Skeletal muscle satellite cell (primary cell): ENCODE data around the gene ZW10.
"Not testable (repeated sequence)": the region's sequence is repeated elsewhere in the genome, so short reads cannot be mapped to it uniquely, and the experiment has no call there.

Experiments used
- H3K27me3 ChIP-seq: 2 replicates; pipeline ENCODE4 v1.7.0; 2013; ENCODE audit warnings: low read length; ENCODE audit not compliant: control insufficient read depth, insufficient read depth
- H3K36me3 ChIP-seq: 2 replicates; pipeline ENCODE4 v1.7.0; 2013; ENCODE audit warnings: mild to moderate bottlenecking, control low read depth, low read length; ENCODE audit not compliant: insufficient read depth
- H3K4me1 ChIP-seq: 2 replicates; pipeline ENCODE4 v1.7.0; 2013; ENCODE audit warnings: low read length; ENCODE audit not compliant: control insufficient read depth, insufficient read depth
- H3K4me2 ChIP-seq: 2 replicates; pipeline ENCODE4 v1.7.0; 2013; ENCODE audit warnings: mild to moderate bottlenecking, low read length
- H3K4me3 ChIP-seq: 2 replicates; pipeline ENCODE4 v1.7.0; 2013; ENCODE audit warnings: low read length
- H3K9ac ChIP-seq: 2 replicates; pipeline ENCODE4 v1.7.0; 2013; ENCODE audit warnings: mild to moderate bottlenecking, low read depth, low read length, moderate library complexity
- H3K9me3 ChIP-seq: replicated peaks from 2 replicates; pipeline ENCODE4 v1.7.0; 2013; ENCODE audit warnings: mild to moderate bottlenecking, control low read depth, low read length

The ZW10 gene

GRCh38 chr11:113789675-113790320, 16.3 kb upstream of the ZW10 start:
- H3K4me3 ChIP-seq: no peak overlapping the region
- no peaks in the 10 kb centered on the region for H3K4me1 ChIP-seq
- no peaks in the 10 kb centered on the region for H3K9me3 ChIP-seq
- no peaks in the 10 kb centered on the region for H3K36me3 ChIP-seq
- no peak overlapping the region for H3K4me2 ChIP-seq
- peaks cover 6% of the 10 kb centered on the region for H3K27me3 ChIP-seq
- no peak overlapping the region for H3K9ac ChIP-seq

- not testable (repeated sequence) for H3K27me3 ChIP-seq, H3K36me3 ChIP-seq, H3K4me3 ChIP-seq, H3K9ac ChIP-seq, H3K9me3 ChIP-seq, H3K4me1 ChIP-seq, H3K4me2 ChIP-seq
These were observed 15.5 kb upstream of the ZW10 start for GRCh38 chr11:113789016-113789415.

- peaks cover 20% of the 10 kb centered on the region for H3K27me3 ChIP-seq
- H3K9ac ChIP-seq: no peak overlapping the region
- no peaks in the 10 kb centered on the region for H3K9me3 ChIP-seq
- H3K4me1 ChIP-seq: peaks cover 8% of the 10 kb centered on the region
- H3K4me3 ChIP-seq: no peak overlapping the region
- no peaks in the 10 kb centered on the region for H3K36me3 ChIP-seq
- no peak overlapping the region for H3K4me2 ChIP-seq
These were observed 8.6 kb upstream of the ZW10 start for GRCh38 chr11:113782134-113782533.

- Histone ChIP-seq H3K27me3 (peaks cover 20% of the 10 kb centered on the region), H3K4me1 (peaks cover 8% of the 10 kb centered on the region), H3K4me3 (no peak overlapping the region), H3K9me3 (no peaks in the 10 kb centered on the region), H3K4me2 (no peak overlapping the region), H3K9ac (no peak overlapping the region), H3K36me3 (no peaks in the 10 kb centered on the region)
These were observed 8.2 kb upstream of the ZW10 start for GRCh38 chr11:113781682-113782081.

- no peak within 1 kb of the TSS for H3K4me2 ChIP-seq
- H3K9ac ChIP-seq: no peak within 1 kb of the TSS
- peaks cover 30% of the 10 kb centered on the region for H3K27me3 ChIP-seq
- H3K9me3 ChIP-seq: no peaks in the 10 kb centered on the region
- peaks cover 8% of the 10 kb centered on the region for H3K4me1 ChIP-seq
- no peak within 1 kb of the TSS for H3K4me3 ChIP-seq
- H3K36me3 ChIP-seq: no peaks in the 10 kb centered on the region
These were observed 6.0 kb upstream of the ZW10 start, which contains the start of gene CLDN25 for GRCh38 chr11:113779496-113779895. CLDN25 (plus strand) TSS chr11:113779796; CDS start chr11:113779796, 0 bp downstream.

- Histone ChIP-seq H3K36me3 (no peaks in the 10 kb centered on the region), H3K4me3 (peak overlapping the region; percentile 62), H3K27me3 (peaks cover 30% of the 10 kb centered on the region), H3K4me2 (peak overlapping the region; percentile 91), H3K9me3 (no peaks in the 10 kb centered on the region), H3K9ac (peak overlapping the region; percentile 44), H3K4me1 (peaks cover 8% of the 10 kb centered on the region)
These were observed 4.8 kb upstream of the ZW10 start for GRCh38 chr11:113778111-113778910.

GRCh38 chr11:113774174-113774503, 647 bp upstream of the ZW10 start:
- Histone ChIP-seq H3K9ac (peak overlapping the region; percentile 91), H3K4me3 (peak overlapping the region; percentile 79), H3K27me3 (peaks cover 12% of the 10 kb centered on the region), H3K4me2 (peak overlapping the region; percentile 82), H3K9me3 (no peaks in the 10 kb centered on the region), H3K36me3 (peaks cover 8% of the 10 kb centered on the region), H3K4me1 (peaks cover 13% of the 10 kb centered on the region)

GRCh38 chr11:113773092-113773415, 438 bp downstream of the ZW10 start:
- Histone ChIP-seq H3K4me2 (peak overlapping the region; percentile 88), H3K36me3 (peaks cover 17% of the 10 kb centered on the region), H3K4me1 (peaks cover 10% of the 10 kb centered on the region), H3K9ac (peak overlapping the region; percentile 91), H3K4me3 (peak overlapping the region; percentile 79), H3K9me3 (no peaks in the 10 kb centered on the region), H3K27me3 (peaks cover 12% of the 10 kb centered on the region)

- Histone ChIP-seq H3K9me3 (no peaks in the 10 kb centered on the region), H3K27me3 (peaks cover 12% of the 10 kb centered on the region), H3K4me1 (peaks cover 6% of the 10 kb centered on the region), H3K36me3 (peaks cover 24% of the 10 kb centered on the region), H3K9ac (peak overlapping the region; percentile 91), H3K4me3 (peak overlapping the region; percentile 79), H3K4me2 (peak overlapping the region; percentile 88)
These were observed 1.5 kb downstream of the ZW10 start for GRCh38 chr11:113771964-113772363.

GRCh38 chr11:113764527-113765219, 8.8 kb downstream of the ZW10 start:
- peaks cover 42% of the 10 kb centered on the region for H3K36me3 ChIP-seq
- no peak overlapping the region for H3K4me2 ChIP-seq
- no peak overlapping the region for H3K9ac ChIP-seq
- H3K4me1 ChIP-seq: no peaks in the 10 kb centered on the region
- no peaks in the 10 kb centered on the region for H3K27me3 ChIP-seq
- no peak overlapping the region for H3K4me3 ChIP-seq
- no peaks in the 10 kb centered on the region for H3K9me3 ChIP-seq

- H3K4me3 ChIP-seq, H3K9ac ChIP-seq, H3K4me1 ChIP-seq, H3K9me3 ChIP-seq, H3K27me3 ChIP-seq, H3K4me2 ChIP-seq: not testable (repeated sequence)
- peaks cover 45% of the 10 kb centered on the region for H3K36me3 ChIP-seq
These were observed 10.5 kb downstream of the ZW10 start for GRCh38 chr11:113763040-113763439.
